ENCODE results near the gene CNTNAP2. TPM values are rescaled to one million over a fixed set of nuclear protein-coding genes. Genes with fewer than 3 reads are reported as not detected.
A peak's percentile ranks its signal among the peaks of the same experiment; 100 is the strongest.

The CNTNAP2 gene
- total and polyA plus RNA-seq, 8 donors: 0.09 to 1.1 (median 0.38) TPM

GRCh38 chr7:146772601-146773000 lies 656.0 kb downstream of the CNTNAP2 start:
- TF ChIP-seq CTCF (IDR thresholded peaks at IDR 0.05): no peak
- H3K27ac ChIP-seq: no peak overlapping the region
- ATAC-seq (no peak), FAIRE-seq (no peak), DNase-seq (no peak)
- H3K4me1 ChIP-seq: peaks cover 0 to 4% (median 0%) of the 10 kb centered on the region in 3 donors
- H3K36me3 ChIP-seq: no peaks in the 10 kb centered on the region
- no peaks in the 10 kb centered on the region for H3K9me3 ChIP-seq
- intact Hi-C loops (cut with DNase I): no loop called here
- H3K27me3 ChIP-seq: no peaks in the 10 kb centered on the region
- H3K4me3 ChIP-seq: no peak overlapping the region
- 90 to 92% methylated on average over 5 of the region's 5 CpGs for WGBS, 2 donors

- no peak overlapping the region for H3K4me3 ChIP-seq
- WGBS, 2 donors: 95 to 98% methylated on average over 5 of the region's 5 CpGs
- ATAC-seq (no peak), DNase-seq (no peak), FAIRE-seq (no peak)
- no peak overlapping the region for H3K27ac ChIP-seq
- H3K27me3 ChIP-seq: no peaks in the 10 kb centered on the region
- intact Hi-C loops (cut with DNase I): no loop called here
- H3K4me1 ChIP-seq: peaks cover 0 to 4% (median 0%) of the 10 kb centered on the region in 3 donors
- H3K36me3 ChIP-seq: no peaks in the 10 kb centered on the region
- TF ChIP-seq CTCF (IDR thresholded peaks at IDR 0.05): no peak
- H3K9me3 ChIP-seq: no peaks in the 10 kb centered on the region
Observed at GRCh38 chr7:146773506-146773905, 656.9 kb downstream of the CNTNAP2 start.

GRCh38 chr7:146781352-146782116 lies 664.9 kb downstream of the CNTNAP2 start:
- TF ChIP-seq CTCF (IDR thresholded peaks at IDR 0.05): no peak
- H3K27ac ChIP-seq: no peak overlapping the region
- 87% methylated on average over 12 of the region's 12 CpGs for WGBS, 2 donors
- no peaks in the 10 kb centered on the region for H3K9me3 ChIP-seq
- H3K27me3 ChIP-seq: no peaks in the 10 kb centered on the region
- intact Hi-C loops (cut with DNase I): no loop called here
- H3K4me1 ChIP-seq: no peaks in the 10 kb centered on the region
- H3K4me3 ChIP-seq: no peak overlapping the region
- no peaks in the 10 kb centered on the region for H3K36me3 ChIP-seq
- no peak for FAIRE-seq
- no peak for DNase-seq
- no peak for ATAC-seq

GRCh38 chr7:146787266-146787665 lies 670.7 kb downstream of the CNTNAP2 start:
- Histone ChIP-seq H3K36me3 (no peaks in the 10 kb centered on the region), H3K4me3 (no peak overlapping the region), H3K27me3 (no peaks in the 10 kb centered on the region), H3K4me1 (no peaks in the 10 kb centered on the region), H3K27ac (no peak overlapping the region), H3K9me3 (no peaks in the 10 kb centered on the region)
- DNase-seq (no peak), FAIRE-seq (no peak), ATAC-seq (no peak)
- no peak for TF ChIP-seq CTCF (IDR thresholded peaks at IDR 0.05)
- 84 to 91% methylated on average over 18 of the region's 18 CpGs for WGBS, 2 donors
- intact Hi-C loops (cut with DNase I): no loop called here

- 94% methylated on average over 15 of the region's 15 CpGs for WGBS, 2 donors
- H3K4me3 ChIP-seq: no peak overlapping the region
- FAIRE-seq (no peak), DNase-seq (peak in 2 of 6 donors; percentile 16 to 54), ATAC-seq (no peak)
- no peak for TF ChIP-seq CTCF (IDR thresholded peaks at IDR 0.05)
- no peaks in the 10 kb centered on the region for H3K9me3 ChIP-seq
- no peaks in the 10 kb centered on the region for H3K27me3 ChIP-seq
- intact Hi-C loops (cut with DNase I): no loop called here
- H3K27ac ChIP-seq: no peak overlapping the region
- H3K4me1 ChIP-seq: no peaks in the 10 kb centered on the region
- no peaks in the 10 kb centered on the region for H3K36me3 ChIP-seq
Observed at GRCh38 chr7:146788008-146788407, 671.4 kb downstream of the CNTNAP2 start.
